Cardiac fibroblast (primary cell): ENCODE results near the gene DNAJB1.
A peak's percentile ranks its signal among the peaks of the same experiment; 100 is the strongest.

Source experiments
- DNase-seq, 2 donors: peaks; one replicate each; pipeline versions ENCODE4 v3.0.0 to v3.0.0-alpha.2; 2010; ENCODE audit warnings: low read depth in 2 of 2
- H3K4me3 ChIP-seq, 2 donors: replicated peaks in 1 of 2; 1 replicate in 1 of 2; 2 replicates in 1 of 2; pipeline ENCODE4 v1.5.1; 2011; ENCODE audit warnings: low read depth in 2 of 2, low read length in 2 of 2, mild to moderate bottlenecking in 2 of 2, moderate library complexity in 1 of 2
- TF ChIP-seq, protein P1 (sequence below): IDR thresholded peaks from one replicate; pipeline ENCODE4 v1.5.1; 2011; ENCODE audit warnings: low read depth, mild to moderate bottlenecking, low read length, inconsistent platforms

Gene DNAJB1

DNA sequence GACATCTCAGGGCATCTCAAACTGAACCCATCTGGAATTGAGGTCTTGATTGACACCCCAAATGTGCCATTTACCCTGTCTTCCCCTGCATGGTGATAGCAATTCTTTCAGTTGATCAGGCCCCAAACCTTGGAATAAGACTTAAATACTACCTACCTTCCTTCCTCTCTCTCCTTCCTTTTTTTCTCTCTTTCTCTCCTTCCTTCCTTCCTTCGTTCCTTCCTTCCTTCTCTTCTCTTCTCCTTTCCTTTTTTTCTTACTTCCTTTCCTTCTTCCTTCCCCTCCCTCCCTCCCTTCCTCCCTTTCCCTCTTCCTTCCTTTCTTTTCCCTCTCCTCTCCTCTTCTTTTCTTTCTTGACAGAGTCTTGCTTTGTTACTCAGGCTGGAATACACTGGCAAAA lies 14.9 kb downstream of the DNAJB1 start:
- TF ChIP-seq, protein P1, sequence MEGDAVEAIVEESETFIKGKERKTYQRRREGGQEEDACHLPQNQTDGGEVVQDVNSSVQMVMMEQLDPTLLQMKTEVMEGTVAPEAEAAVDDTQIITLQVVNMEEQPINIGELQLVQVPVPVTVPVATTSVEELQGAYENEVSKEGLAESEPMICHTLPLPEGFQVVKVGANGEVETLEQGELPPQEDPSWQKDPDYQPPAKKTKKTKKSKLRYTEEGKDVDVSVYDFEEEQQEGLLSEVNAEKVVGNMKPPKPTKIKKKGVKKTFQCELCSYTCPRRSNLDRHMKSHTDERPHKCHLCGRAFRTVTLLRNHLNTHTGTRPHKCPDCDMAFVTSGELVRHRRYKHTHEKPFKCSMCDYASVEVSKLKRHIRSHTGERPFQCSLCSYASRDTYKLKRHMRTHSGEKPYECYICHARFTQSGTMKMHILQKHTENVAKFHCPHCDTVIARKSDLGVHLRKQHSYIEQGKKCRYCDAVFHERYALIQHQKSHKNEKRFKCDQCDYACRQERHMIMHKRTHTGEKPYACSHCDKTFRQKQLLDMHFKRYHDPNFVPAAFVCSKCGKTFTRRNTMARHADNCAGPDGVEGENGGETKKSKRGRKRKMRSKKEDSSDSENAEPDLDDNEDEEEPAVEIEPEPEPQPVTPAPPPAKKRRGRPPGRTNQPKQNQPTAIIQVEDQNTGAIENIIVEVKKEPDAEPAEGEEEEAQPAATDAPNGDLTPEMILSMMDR = no peak
- H3K4me3 ChIP-seq = no peak overlapping the region
- DNase-seq = no peak

- H3K4me3 ChIP-seq = no peak overlapping the region
- TF ChIP-seq, protein P1 = no peak
- peak; percentile 55 to 61 for DNase-seq
Measured at GRCh38 chr19:14502334-14503092, 15.7 kb downstream of the DNAJB1 start.

DNA sequence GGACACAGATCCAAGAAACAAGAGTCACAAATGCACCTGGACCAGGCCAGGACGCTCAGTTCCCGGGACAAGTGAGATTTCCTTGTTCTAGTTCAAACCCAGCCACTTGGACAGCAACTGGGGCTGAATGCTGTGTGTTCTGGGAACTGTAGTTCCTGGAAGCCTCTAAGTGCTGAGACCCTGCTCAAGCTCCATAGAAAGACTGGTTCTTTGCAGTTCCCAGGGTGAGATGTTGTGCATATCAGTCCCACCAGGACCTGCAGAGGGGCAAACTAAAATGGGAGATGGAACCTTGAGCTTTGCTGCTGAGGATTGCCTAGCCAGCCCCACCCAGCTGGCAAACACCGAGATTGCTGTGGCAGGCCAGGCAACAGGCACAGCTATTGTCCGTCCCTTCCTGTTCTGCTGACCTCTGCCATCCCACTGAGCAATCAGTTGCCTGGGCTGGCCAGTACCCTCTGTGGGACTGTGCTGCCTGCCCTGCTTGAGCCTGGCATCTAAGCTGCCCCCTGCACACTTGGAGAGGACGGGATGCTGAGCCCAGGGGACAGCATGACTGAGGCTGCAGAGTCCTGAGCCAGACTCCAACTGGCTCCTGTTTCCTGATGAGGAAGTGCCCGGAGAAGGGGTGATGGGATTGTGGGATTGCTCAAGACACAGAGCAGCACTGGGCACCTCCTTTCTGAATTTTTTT lies 20.8 kb downstream of the DNAJB1 start:
- peak in 1 of 2 donors; percentile 61 for DNase-seq
- no peak overlapping the region for H3K4me3 ChIP-seq
- TF ChIP-seq, protein P1 = no peak

DNA sequence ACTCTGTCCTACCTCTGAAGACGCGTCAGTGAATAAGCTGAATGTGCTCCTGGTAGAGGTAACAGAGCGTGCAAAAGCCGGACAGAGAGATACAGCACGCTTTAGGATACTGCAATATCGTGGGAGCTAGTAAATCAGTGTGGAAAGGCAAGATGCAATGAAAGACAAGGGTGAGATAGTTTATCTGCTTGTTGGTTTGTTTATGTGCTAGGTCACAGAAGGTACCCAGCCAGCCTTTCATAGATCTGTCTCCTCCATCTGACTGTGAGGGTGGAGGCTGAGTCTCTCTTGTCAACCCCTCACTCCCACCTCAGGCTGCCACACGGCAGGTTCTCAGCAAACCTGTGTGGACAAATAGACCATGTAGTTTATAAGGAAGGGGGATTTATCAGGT lies 21.4 kb downstream of the DNAJB1 start:
- TF ChIP-seq, protein P1 = no peak
- peak overlapping the region in 1 of 2 donors; percentile 23 for H3K4me3 ChIP-seq
- DNase-seq = no peak

DNA sequence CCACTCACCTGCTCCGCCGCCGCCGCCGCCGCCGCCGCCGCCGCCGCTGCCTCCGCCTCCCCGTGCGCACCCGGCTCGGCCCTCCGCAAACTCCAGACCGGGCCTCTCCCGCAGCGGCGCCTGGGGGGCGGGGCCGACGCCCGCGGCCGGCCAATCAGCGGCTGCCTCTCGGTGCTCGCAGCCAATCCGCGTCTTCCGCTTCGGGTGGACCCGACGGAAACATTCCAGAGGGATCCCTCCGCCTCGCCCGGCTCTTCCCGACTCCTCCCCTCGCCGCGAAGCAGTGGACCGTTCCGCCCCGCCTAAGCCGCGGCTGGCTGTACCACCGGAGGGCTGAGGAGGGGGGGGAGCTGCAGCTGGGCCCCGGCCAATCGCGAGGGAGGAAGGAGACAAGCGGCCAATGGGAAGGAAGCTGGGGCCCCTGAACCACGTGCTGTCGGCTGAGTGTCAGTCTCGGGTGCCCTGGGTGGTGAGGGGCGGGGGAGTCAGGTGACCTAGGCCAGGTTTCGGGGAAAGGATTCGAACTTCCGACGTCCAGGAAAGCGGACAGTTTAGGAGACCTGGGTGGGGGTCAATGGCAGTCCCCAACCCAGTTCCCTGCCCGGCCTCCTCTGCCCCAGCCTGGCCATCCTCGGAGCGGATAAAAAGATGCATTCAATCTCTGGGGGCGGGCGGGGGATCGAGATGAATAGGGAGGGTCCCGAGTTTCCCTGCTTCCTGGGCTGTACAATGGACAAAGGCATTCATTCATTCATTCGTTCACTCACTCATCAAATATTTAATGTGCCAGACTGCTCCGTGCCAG lies 22.0 kb downstream of the DNAJB1 start, which contains the start of gene GIPC1:
Gene GIPC1, minus strand, starts transcription at position 99 of the 805 bp plus-strand sequence. CDS start 13,151 bp downstream, outside the sequence.
- H3K4me3 ChIP-seq = peak within 1 kb of the TSS; percentile 79 to 81
- DNase-seq = peak; percentile 99 to 100
- TF ChIP-seq, protein P1 = no peak

DNA sequence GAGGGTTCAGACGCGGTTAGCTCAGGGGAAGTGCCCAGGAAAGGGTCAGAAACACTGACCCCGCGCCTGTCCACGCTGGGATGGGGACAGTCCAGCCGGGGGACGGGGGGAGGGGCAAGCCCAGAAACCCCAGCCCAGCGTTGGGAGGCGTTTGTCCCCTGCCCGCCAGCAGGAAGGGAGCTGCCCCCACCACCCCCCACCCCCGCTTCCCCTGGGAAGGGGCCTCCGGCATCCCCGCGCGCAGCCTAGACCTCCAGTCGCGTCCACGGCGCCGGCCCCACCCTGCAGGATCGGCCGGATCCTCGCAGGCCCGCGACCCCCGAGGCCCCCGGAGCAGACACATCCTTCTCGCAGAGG lies 22.5 kb downstream of the DNAJB1 start:
- TF ChIP-seq, protein P1 = no peak
- no peak for DNase-seq
- H3K4me3 ChIP-seq = peak overlapping the region; percentile 79 to 81
